Stimulated activated CD4-positive, alpha-beta T cell treated with anti-CD3 and anti-CD28 coated beads, Interleukin-2, amount 100 ng/mL, for 48 hours (primary cell): ENCODE data around the gene OR51E1.

Source experiments
- DNase-seq, 2 donors: peaks; one replicate each; pipeline ENCODE4 v3.0.0-alpha.2; 2020

The OR51E1 gene

GRCh38 chr11:4654635-4655369 is 11.0 kb downstream of the OR51E1 start:
- DNase-seq: no peak

- DNase-seq: no peak
These were observed 15.1 kb downstream of the OR51E1 start for GRCh38 chr11:4658629-4659445.

- DNase-seq: no peak
These were observed 19.1 kb downstream of the OR51E1 start for GRCh38 chr11:4662876-4663275.

GRCh38 chr11:4664183-4664582 is 20.4 kb downstream of the OR51E1 start:
- no peak for DNase-seq

GRCh38 chr11:4664786-4665185 is 21.0 kb downstream of the OR51E1 start:
- no peak for DNase-seq

GRCh38 chr11:4665424-4665823 is 21.6 kb downstream of the OR51E1 start:
- DNase-seq: no peak

- DNase-seq: no peak
These were observed 28.0 kb downstream of the OR51E1 start for GRCh38 chr11:4671741-4672140.

GRCh38 chr11:4672470-4672869 is 28.7 kb downstream of the OR51E1 start:
- no peak for DNase-seq

GRCh38 chr11:4673781-4674180 is 30.0 kb downstream of the OR51E1 start:
- no peak for DNase-seq

GRCh38 chr11:4677948-4678347 is 34.2 kb downstream of the OR51E1 start:
- DNase-seq: no peak

GRCh38 chr11:4680341-4680740 is 36.6 kb downstream of the OR51E1 start:
- no peak for DNase-seq

GRCh38 chr11:4682623-4683419 is 39.0 kb downstream of the OR51E1 start:
- no peak for DNase-seq

- DNase-seq: no peak
These were observed 41.0 kb downstream of the OR51E1 start for GRCh38 chr11:4684631-4685285.

GRCh38 chr11:4695442-4695841 is 51.7 kb downstream of the OR51E1 start:
- no peak for DNase-seq

- DNase-seq: no peak
These were observed 53.8 kb downstream of the OR51E1 start, which contains the start of gene OR51E2 for GRCh38 chr11:4697585-4697984. Gene OR51E2, minus strand, starts transcription at chr11:4697853. Its CDS starts 15,142 bp downstream, at chr11:4682711.

GRCh38 chr11:4699697-4700435 is 56.1 kb downstream of the OR51E1 start:
- DNase-seq: no peak

GRCh38 chr11:4700436-4700820 is 56.6 kb downstream of the OR51E1 start:
- no peak for DNase-seq

- DNase-seq: no peak
These were observed 60.4 kb downstream of the OR51E1 start, which contains the start of gene MMP26 for GRCh38 chr11:4704054-4704789. Gene MMP26, plus strand, starts transcription at chr11:4704784.

- no peak for DNase-seq
These were observed 61.1 kb downstream of the OR51E1 start for GRCh38 chr11:4704790-4705334.
